Keratinocyte (primary cell): ENCODE data around the gene MYO9A. TPM values are rescaled to one million over a fixed set of nuclear protein-coding genes. Genes with fewer than 3 reads are reported as not detected.
A peak's percentile ranks its signal among the peaks of the same experiment; 100 is the strongest.

ENCODE experiments used
- DNase-seq: peaks from one replicate; pipeline ENCODE4 v3.0.0-alpha.2; 2011; ENCODE audit warnings: low read depth, missing footprints, low spot score
- FAIRE-seq: peaks from 2 replicates; lab custom pipeline; 2011; peaks lifted over from hg19 to GRCh38; lab: Jason Lieb, UNC
- H2AFZ ChIP-seq: 2 replicates; pipeline ENCODE4 v1.6.0; 2012; ENCODE audit warnings: low read length, control low read depth, inconsistent platforms; ENCODE audit not compliant: control insufficient read depth
- H3K27ac ChIP-seq: 2 replicates; pipeline ENCODE4 v1.5.1; 2011; ENCODE audit warnings: low read length; ENCODE audit not compliant: control insufficient read depth, insufficient read depth
- H3K27me3 ChIP-seq: 3 replicates; pipeline ENCODE4 v1.6.0; 2011; ENCODE audit warnings: low read length; ENCODE audit not compliant: control insufficient read depth, insufficient read depth; ENCODE audit errors: extremely low read depth
- H3K36me3 ChIP-seq, 2 experiments: 2 replicates in 1 of 2; 3 replicates in 1 of 2; pipeline ENCODE4 v1.5.1; 2011; ENCODE audit warnings: low read length in 2 of 2, mild to moderate bottlenecking in 1 of 2; ENCODE audit not compliant: control insufficient read depth in 2 of 2, insufficient read depth in 2 of 2; ENCODE audit errors: extremely low read depth in 1 of 2
- H3K4me1 ChIP-seq: 3 replicates; pipeline ENCODE4 v1.5.1; 2011; ENCODE audit warnings: low read length; ENCODE audit not compliant: control insufficient read depth, insufficient read depth; ENCODE audit errors: extremely low read depth
- H3K4me2 ChIP-seq: 3 replicates; pipeline ENCODE4 v1.6.0; 2011; ENCODE audit warnings: low read depth, low read length; ENCODE audit not compliant: control insufficient read depth, insufficient read depth; ENCODE audit errors: extremely low read depth
- H3K4me3 ChIP-seq, 3 experiments: fragments of 200-600 bp in 1 of 3; sonication (generic) in 1 of 3; 2 replicates in 2 of 3; 3 replicates in 1 of 3; pipeline ENCODE4 v1.5.1; 2011 to 2016; ENCODE audit warnings: low read length in 3 of 3, mild to moderate bottlenecking in 3 of 3, control low read depth in 2 of 3, inconsistent platforms in 1 of 3, low read depth in 1 of 3, mixed read lengths in 1 of 3, mixed run types in 1 of 3, moderate library complexity in 1 of 3; ENCODE audit not compliant: control insufficient read depth in 2 of 3, insufficient read depth in 2 of 3; ENCODE audit errors: extremely low read depth in 1 of 3
- H3K79me2 ChIP-seq: 2 replicates; pipeline ENCODE4 v1.6.0; 2012; ENCODE audit warnings: low read length; ENCODE audit not compliant: control insufficient read depth, insufficient read depth
- H3K9ac ChIP-seq: 3 replicates; pipeline ENCODE4 v1.6.0; 2011; ENCODE audit warnings: low read length; ENCODE audit not compliant: control insufficient read depth, insufficient read depth; ENCODE audit errors: extremely low read depth
- H3K9me1 ChIP-seq: 3 replicates; pipeline ENCODE4 v1.6.0; 2011; ENCODE audit warnings: low read length; ENCODE audit not compliant: control insufficient read depth, insufficient read depth; ENCODE audit errors: extremely low read depth
- H3K9me3 ChIP-seq: 2 replicates; pipeline ENCODE4 v1.5.1; 2012; ENCODE audit warnings: low read depth, low read length; ENCODE audit not compliant: control insufficient read depth
- H4K20me1 ChIP-seq: 3 replicates; pipeline ENCODE4 v1.6.0; 2011; ENCODE audit warnings: low read length; ENCODE audit not compliant: control insufficient read depth, insufficient read depth; ENCODE audit errors: extremely low read depth
- CTCF ChIP-seq, 3 experiments: IDR thresholded peaks in 1 of 3; conservative IDR thresholded peaks in 1 of 3; optimal IDR thresholded peaks in 1 of 3; 2 replicates in 2 of 3; 3 replicates in 1 of 3; pipeline versions ENCODE3 to v1.5.1; 2011; ENCODE audit warnings: low read length in 3 of 3, mild to moderate bottlenecking in 3 of 3, moderate library complexity in 2 of 3, control low read depth in 1 of 3, inconsistent platforms in 1 of 3; ENCODE audit not compliant: insufficient read depth in 2 of 3; ENCODE audit errors: extremely low read depth in 1 of 3
- EZH2 ChIP-seq: IDR thresholded peaks from one replicate; pipeline ENCODE4 v1.6.1; 2012; ENCODE audit warnings: inconsistent platforms, mild to moderate bottlenecking, low read length, moderate library complexity
- dilution Hi-C: fragments of 300-500 bp; cut with MboI; formaldehyde crosslinking; loops from one replicate; pipeline ENCODE4 v1.7.0; 2020; ENCODE audit warnings: low sequenced_read_pairs; ENCODE audit not compliant: extremely low pct_ligation_motif_present
- polyA plus RNA-seq, 5 experiments: library from polyadenylated mRNA; depleted of rRNA in 3 of 5; stranded (reverse) in 3 of 5; stranded (forward) in 1 of 5; unstranded in 1 of 5; fragments of >200 nt; gene quantifications; 1 replicate in 1 of 5; 2 replicates in 3 of 5; 3 replicates in 1 of 5; pipeline versions ENCODE4 v1.2.1 to v1.2.3, GENCODE V29; 2011 to 2012; ENCODE audit warnings: missing spikeins in 2 of 5, low read depth in 1 of 5, low replicate concordance in 1 of 5

The MYO9A gene
- polyA plus RNA-seq, 1 donor (not counting 4 experiments of a cell fraction or from before 2014, with no cell fraction given) = 10.6 TPM

DNA sequence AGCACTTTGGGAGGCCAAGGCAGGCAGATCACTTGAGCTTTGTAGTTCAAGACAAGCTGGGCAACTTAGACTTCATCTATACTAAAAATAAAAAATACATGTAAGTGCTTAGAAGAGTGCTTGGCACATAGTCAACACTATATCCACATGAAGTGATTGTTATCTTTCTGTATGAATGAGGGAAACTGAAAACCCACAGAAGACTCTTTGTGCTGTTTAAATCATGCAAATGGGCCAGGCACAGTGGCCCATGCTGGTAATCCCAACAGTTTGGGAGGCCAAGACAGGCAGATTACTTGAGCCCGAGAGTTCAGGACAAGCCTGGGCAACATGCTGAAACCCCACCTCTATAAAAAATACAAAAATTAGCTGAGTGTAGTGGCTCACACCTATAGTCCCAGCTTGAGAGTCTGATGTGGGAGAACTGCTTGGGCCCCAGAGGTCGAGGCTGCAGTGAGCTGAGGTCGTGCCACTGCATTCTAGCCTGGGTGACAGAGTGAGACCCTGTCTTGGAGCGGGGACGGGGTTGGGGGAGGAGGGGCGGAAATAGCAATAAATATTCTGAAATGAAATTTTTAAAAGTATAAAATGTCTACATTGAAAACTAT, 177.9 kb downstream of the MYO9A start:
- DNase-seq (no peak), FAIRE-seq (peak; percentile 43)
- Histone ChIP-seq H3K27ac (no peak overlapping the region), H3K4me3 (no peak overlapping the region), H3K79me2 (no peaks in the 10 kb centered on the region), H3K9me1 (no peaks in the 10 kb centered on the region), H3K36me3 (no peaks in the 10 kb centered on the region), H3K4me2 (peak overlapping the region; percentile 19), H2AFZ (no peak overlapping the region), H3K9ac (no peak overlapping the region), H4K20me1 (no peaks in the 10 kb centered on the region), H3K27me3 (no peaks in the 10 kb centered on the region), H3K9me3 (no peaks in the 10 kb centered on the region), H3K4me1 (peaks cover 8% of the 10 kb centered on the region)
- no peak for TF ChIP-seq CTCF (optimal IDR thresholded peaks at IDR 0.05 in 1 of 3, IDR thresholded peaks at IDR 0.05 in 1 of 3, conservative IDR thresholded peaks at IDR 0.05 in 1 of 3; ENCODE audit: extremely low read depth in 1 of 3, insufficient read depth in 2 of 3, low read length in 3 of 3)
- TF ChIP-seq EZH2 = no peak
- dilution Hi-C loops = no loop called here

DNA sequence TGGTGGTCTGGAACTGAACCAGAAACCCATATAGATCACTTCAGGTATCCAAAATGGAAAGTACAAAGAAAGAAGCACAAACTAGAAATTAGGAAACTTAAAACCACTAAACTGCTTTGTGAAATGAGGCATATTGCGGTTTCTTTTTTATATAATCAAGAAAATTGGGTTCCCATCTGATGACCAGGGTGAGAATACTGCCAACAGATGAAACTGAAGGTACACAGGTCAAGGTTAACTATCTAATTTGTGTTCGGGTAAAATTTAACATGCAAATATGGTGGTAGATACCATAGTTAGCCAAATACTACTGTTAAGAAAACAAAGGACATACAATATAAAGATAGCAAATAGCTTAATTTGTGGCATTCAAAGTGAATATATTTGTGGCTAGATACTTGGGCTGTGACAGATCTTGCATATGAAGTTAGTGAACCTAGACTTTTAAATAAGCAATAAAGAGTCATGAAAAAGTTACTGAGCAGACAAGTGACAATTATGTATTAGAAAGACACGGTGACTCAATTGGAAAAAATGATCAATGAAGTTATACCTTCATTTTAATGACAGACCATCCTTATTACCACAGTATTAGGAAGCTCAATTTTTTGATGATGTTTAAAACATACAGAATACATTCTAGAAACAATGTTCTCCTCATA, 180.2 kb downstream of the MYO9A start:
- Histone ChIP-seq H3K9me3 (no peaks in the 10 kb centered on the region), H3K79me2 (no peaks in the 10 kb centered on the region), H3K27ac (no peak overlapping the region), H3K4me1 (peaks cover 8% of the 10 kb centered on the region), H3K9me1 (no peaks in the 10 kb centered on the region), H3K27me3 (no peaks in the 10 kb centered on the region), H2AFZ (no peak overlapping the region), H3K4me3 (no peak overlapping the region), H4K20me1 (no peaks in the 10 kb centered on the region), H3K36me3 (no peaks in the 10 kb centered on the region), H3K4me2 (no peak overlapping the region), H3K9ac (no peak overlapping the region)
- dilution Hi-C loops = no loop called here
- FAIRE-seq (peak; percentile 9), DNase-seq (no peak)
- no peak for TF ChIP-seq CTCF (optimal IDR thresholded peaks at IDR 0.05 in 1 of 3, IDR thresholded peaks at IDR 0.05 in 1 of 3, conservative IDR thresholded peaks at IDR 0.05 in 1 of 3; ENCODE audit: extremely low read depth in 1 of 3, insufficient read depth in 2 of 3, low read length in 3 of 3)
- TF ChIP-seq EZH2 = no peak
